ENCODE measurements around the gene TRIM22. TPM values are rescaled to one million over a fixed set of nuclear protein-coding genes. Genes with fewer than 3 reads are reported as not detected.
"Not testable (repeated sequence)": the region's sequence is repeated elsewhere in the genome, so short reads cannot be mapped to it uniquely, and the experiment has no call there.

TRIM22 gene
- polyA plus RNA-seq, 1 donor from 2014 or later: 4.3 TPM

DNA sequence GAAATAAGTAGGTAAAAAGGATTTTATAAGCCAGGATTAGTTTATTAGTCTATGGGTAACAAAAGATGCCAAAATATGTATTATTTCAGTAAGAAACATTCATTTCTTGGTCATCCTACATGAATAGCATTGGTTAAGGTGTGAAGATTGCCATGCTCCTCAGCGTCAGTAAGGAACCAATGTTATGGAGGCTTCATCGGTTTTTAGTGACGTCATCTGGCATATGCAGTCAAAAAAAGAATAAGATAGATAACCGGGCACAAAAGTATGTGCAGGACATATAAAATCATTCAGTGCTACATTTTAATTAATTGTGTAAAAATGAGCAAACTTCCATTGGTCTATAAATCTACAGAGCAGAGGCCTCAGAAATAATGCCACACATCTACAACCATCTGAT is 34.1 kb upstream of the TRIM22 start:
- TF ChIP-seq SMC3 (conservative IDR thresholded peaks at IDR 0.05; ENCODE audit: poor library complexity): no peak
- no peak for TF ChIP-seq EP300 (conservative IDR thresholded peaks at IDR 0.05; ENCODE audit: poor library complexity, severe bottlenecking)
- no peak for TF ChIP-seq POLR2AphosphoS5 (IDR thresholded peaks at IDR 0.05)
- no peak for TF ChIP-seq TAF1 (IDR thresholded peaks at IDR 0.05; ENCODE audit: low read depth)
- TF ChIP-seq, protein P1, sequence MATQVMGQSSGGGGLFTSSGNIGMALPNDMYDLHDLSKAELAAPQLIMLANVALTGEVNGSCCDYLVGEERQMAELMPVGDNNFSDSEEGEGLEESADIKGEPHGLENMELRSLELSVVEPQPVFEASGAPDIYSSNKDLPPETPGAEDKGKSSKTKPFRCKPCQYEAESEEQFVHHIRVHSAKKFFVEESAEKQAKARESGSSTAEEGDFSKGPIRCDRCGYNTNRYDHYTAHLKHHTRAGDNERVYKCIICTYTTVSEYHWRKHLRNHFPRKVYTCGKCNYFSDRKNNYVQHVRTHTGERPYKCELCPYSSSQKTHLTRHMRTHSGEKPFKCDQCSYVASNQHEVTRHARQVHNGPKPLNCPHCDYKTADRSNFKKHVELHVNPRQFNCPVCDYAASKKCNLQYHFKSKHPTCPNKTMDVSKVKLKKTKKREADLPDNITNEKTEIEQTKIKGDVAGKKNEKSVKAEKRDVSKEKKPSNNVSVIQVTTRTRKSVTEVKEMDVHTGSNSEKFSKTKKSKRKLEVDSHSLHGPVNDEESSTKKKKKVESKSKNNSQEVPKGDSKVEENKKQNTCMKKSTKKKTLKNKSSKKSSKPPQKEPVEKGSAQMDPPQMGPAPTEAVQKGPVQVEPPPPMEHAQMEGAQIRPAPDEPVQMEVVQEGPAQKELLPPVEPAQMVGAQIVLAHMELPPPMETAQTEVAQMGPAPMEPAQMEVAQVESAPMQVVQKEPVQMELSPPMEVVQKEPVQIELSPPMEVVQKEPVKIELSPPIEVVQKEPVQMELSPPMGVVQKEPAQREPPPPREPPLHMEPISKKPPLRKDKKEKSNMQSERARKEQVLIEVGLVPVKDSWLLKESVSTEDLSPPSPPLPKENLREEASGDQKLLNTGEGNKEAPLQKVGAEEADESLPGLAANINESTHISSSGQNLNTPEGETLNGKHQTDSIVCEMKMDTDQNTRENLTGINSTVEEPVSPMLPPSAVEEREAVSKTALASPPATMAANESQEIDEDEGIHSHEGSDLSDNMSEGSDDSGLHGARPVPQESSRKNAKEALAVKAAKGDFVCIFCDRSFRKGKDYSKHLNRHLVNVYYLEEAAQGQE (IDR thresholded peaks at IDR 0.05; ENCODE audit: borderline replicate concordance): no peak
- TF ChIP-seq RAD21 (conservative IDR thresholded peaks at IDR 0.05): no peak
- TF ChIP-seq, protein P2, sequence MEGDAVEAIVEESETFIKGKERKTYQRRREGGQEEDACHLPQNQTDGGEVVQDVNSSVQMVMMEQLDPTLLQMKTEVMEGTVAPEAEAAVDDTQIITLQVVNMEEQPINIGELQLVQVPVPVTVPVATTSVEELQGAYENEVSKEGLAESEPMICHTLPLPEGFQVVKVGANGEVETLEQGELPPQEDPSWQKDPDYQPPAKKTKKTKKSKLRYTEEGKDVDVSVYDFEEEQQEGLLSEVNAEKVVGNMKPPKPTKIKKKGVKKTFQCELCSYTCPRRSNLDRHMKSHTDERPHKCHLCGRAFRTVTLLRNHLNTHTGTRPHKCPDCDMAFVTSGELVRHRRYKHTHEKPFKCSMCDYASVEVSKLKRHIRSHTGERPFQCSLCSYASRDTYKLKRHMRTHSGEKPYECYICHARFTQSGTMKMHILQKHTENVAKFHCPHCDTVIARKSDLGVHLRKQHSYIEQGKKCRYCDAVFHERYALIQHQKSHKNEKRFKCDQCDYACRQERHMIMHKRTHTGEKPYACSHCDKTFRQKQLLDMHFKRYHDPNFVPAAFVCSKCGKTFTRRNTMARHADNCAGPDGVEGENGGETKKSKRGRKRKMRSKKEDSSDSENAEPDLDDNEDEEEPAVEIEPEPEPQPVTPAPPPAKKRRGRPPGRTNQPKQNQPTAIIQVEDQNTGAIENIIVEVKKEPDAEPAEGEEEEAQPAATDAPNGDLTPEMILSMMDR (IDR thresholded peaks at IDR 0.05; ENCODE audit: poor library complexity, severe bottlenecking): no peak
- TF ChIP-seq EZH2 (IDR thresholded peaks at IDR 0.05; ENCODE audit: borderline replicate concordance, insufficient read depth, low read length, poor library complexity, severe bottlenecking): no peak
- no peak for TF ChIP-seq MXI1 (conservative IDR thresholded peaks at IDR 0.05; ENCODE audit: poor library complexity, severe bottlenecking)

DNA sequence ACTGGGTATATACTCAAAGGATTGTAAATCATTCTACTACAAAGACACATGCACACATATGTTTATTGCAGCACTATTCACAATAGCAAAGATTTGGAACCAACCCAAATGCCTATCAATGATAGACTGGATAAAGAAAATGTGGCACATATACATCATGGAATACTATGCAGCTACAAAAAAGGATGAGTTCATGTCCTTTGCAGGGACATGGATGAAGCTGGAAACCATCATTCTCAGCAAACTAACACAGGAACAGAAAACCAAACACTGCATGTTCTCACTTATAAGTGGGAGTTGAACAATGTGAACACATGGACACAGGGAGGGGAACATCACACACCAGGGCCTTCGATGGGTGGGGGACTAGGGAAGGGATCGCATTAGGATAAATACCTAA is 32.6 kb upstream of the TRIM22 start:
- H3K4me3 ChIP-seq (ENCODE audit: low read length); H3K36me3 ChIP-seq (ENCODE audit: insufficient read depth, low read length); H3K27ac ChIP-seq (ENCODE audit: low read length); H3F3A ChIP-seq (ENCODE audit: insufficient read depth, low read length, poor library complexity, severe bottlenecking); H3K9ac ChIP-seq (ENCODE audit: low read length); H2AFZ ChIP-seq (ENCODE audit: low read depth, low read length); H4K20me1 ChIP-seq (ENCODE audit: insufficient read depth); H3K9me3 ChIP-seq (ENCODE audit: low read length); H3K27me3 ChIP-seq (ENCODE audit: insufficient read depth, low read depth, low read length); H3K4me2 ChIP-seq (ENCODE audit: low read length); H3K79me2 ChIP-seq (replicated peaks; ENCODE audit: insufficient read depth, low read length); H3K9me2 ChIP-seq (ENCODE audit: insufficient read depth, low read length): not testable (repeated sequence)

More for the DNA sequence above, 34.1 kb upstream of the TRIM22 start:
- Histone ChIP-seq H3K27me3 (ENCODE audit: insufficient read depth, low read depth, low read length) (no peaks in the 10 kb centered on the region), H3K36me3 (ENCODE audit: insufficient read depth, low read length) (no peaks in the 10 kb centered on the region), H3F3A (ENCODE audit: insufficient read depth, low read length, poor library complexity, severe bottlenecking) (no peaks in the 10 kb centered on the region), H3K4me3 (ENCODE audit: low read length) (no peak overlapping the region), H3K27ac (ENCODE audit: low read length) (no peak overlapping the region), H3K79me2 (replicated peaks; ENCODE audit: insufficient read depth, low read length) (no peaks in the 10 kb centered on the region), H3K4me2 (ENCODE audit: low read length) (no peak overlapping the region), H2AFZ (ENCODE audit: low read depth, low read length) (no peak overlapping the region), H3K9ac (ENCODE audit: low read length) (no peak overlapping the region), H4K20me1 (ENCODE audit: insufficient read depth) (no peaks in the 10 kb centered on the region), H3K9me2 (ENCODE audit: insufficient read depth, low read length) (no peaks in the 10 kb centered on the region), H3K9me3 (ENCODE audit: low read length) (peaks cover 3% of the 10 kb centered on the region)

DNA sequence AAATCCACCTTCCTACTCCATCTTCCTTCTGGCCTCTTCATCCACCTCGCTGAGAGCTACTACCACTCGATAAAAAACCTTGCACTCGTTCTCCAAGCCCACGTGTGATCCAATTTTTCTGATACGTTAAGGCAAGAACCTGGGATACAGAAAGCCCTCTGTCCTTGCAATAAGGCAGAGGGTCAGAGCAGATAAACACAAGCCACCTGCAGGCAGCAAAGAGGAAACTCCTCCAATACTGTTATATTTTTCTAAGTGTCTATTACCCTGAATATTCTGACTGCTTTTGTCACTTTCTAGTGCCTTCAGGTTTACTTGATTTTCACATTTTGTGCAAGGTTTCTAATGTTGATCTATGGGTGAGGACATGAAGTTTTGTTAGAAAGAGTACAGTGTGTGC is 31.3 kb upstream of the TRIM22 start:
- Histone ChIP-seq H3K9me3 (ENCODE audit: low read length) (no peaks in the 10 kb centered on the region), H3K79me2 (replicated peaks; ENCODE audit: insufficient read depth, low read length) (no peaks in the 10 kb centered on the region), H3K36me3 (ENCODE audit: insufficient read depth, low read length) (no peaks in the 10 kb centered on the region), H3K9me2 (ENCODE audit: insufficient read depth, low read length) (no peaks in the 10 kb centered on the region), H3F3A (ENCODE audit: insufficient read depth, low read length, poor library complexity, severe bottlenecking) (no peaks in the 10 kb centered on the region), H3K27me3 (ENCODE audit: insufficient read depth, low read depth, low read length) (no peaks in the 10 kb centered on the region), H3K9ac (ENCODE audit: low read length) (no peak overlapping the region), H2AFZ (ENCODE audit: low read depth, low read length) (no peak overlapping the region), H3K4me2 (ENCODE audit: low read length) (no peak overlapping the region), H3K27ac (ENCODE audit: low read length) (no peak overlapping the region), H4K20me1 (ENCODE audit: insufficient read depth) (no peaks in the 10 kb centered on the region), H3K4me3 (ENCODE audit: low read length) (no peak overlapping the region)
- no peak for TF ChIP-seq MXI1 (conservative IDR thresholded peaks at IDR 0.05; ENCODE audit: poor library complexity, severe bottlenecking)
- TF ChIP-seq, protein P1 (IDR thresholded peaks at IDR 0.05; ENCODE audit: borderline replicate concordance): no peak
